DND-41 (cell line): ENCODE data around the gene CD79B.
"Not testable (repeated sequence)": the region's sequence is repeated elsewhere in the genome, so short reads cannot be mapped to it uniquely, and the experiment has no call there.

Experiments
- ATAC-seq: fragments of 200-7000 bp; cut with Tn5 transposase; 3 replicates; pipeline ENCODE4 v1.9.1; 2021; ENCODE audit warnings: low read depth; ENCODE audit not compliant: insufficient read depth
- DNase-seq: peaks from one replicate; pipeline ENCODE4 v3.0.0-alpha.2; 2020
- H2AFZ ChIP-seq: 2 replicates; pipeline ENCODE4 v1.6.0; 2012; ENCODE audit warnings: low read depth, low read length
- H3K27ac ChIP-seq: 2 replicates; pipeline ENCODE4 v1.5.1; 2012; ENCODE audit warnings: low read length, inconsistent platforms
- H3K27me3 ChIP-seq: fragments of 200-600 bp; sonication (generic); 2 replicates; pipeline ENCODE4 v1.6.0; 2012; ENCODE audit warnings: low read length, mild to moderate bottlenecking, inconsistent platforms; ENCODE audit not compliant: insufficient read depth, poor library complexity
- H3K36me3 ChIP-seq: 2 replicates; pipeline ENCODE4 v1.5.1; 2012; ENCODE audit warnings: low read length, inconsistent platforms; ENCODE audit not compliant: insufficient read depth
- H3K4me1 ChIP-seq: 2 replicates; pipeline ENCODE4 v1.5.1; 2012; ENCODE audit warnings: mild to moderate bottlenecking, low read length; ENCODE audit not compliant: insufficient read depth
- H3K4me2 ChIP-seq: 2 replicates; pipeline ENCODE4 v1.6.0; 2012; ENCODE audit warnings: mild to moderate bottlenecking, moderate library complexity, low read length, inconsistent platforms; ENCODE audit not compliant: insufficient read depth
- H3K4me3 ChIP-seq, 2 experiments: fragments of 200-600 bp in 1 of 2; shearing (Covaris generic) in 1 of 2; 2 replicates each; pipeline ENCODE4 v1.5.1; 2012 to 2016; ENCODE audit warnings: inconsistent platforms in 2 of 2, low read length in 2 of 2, mild to moderate bottlenecking in 2 of 2, low read depth in 1 of 2, moderate library complexity in 1 of 2
- H3K79me2 ChIP-seq: 2 replicates; pipeline ENCODE4 v1.6.0; 2012; ENCODE audit warnings: low read length, inconsistent platforms; ENCODE audit not compliant: insufficient read depth
- H3K9ac ChIP-seq: 2 replicates; pipeline ENCODE4 v1.6.0; 2012; ENCODE audit warnings: low read depth, mild to moderate bottlenecking, inconsistent platforms, low read length, moderate library complexity
- H3K9me3 ChIP-seq: 2 replicates; pipeline ENCODE4 v1.5.1; 2012; ENCODE audit warnings: low read length, moderate library complexity, mild to moderate bottlenecking, inconsistent platforms; ENCODE audit not compliant: insufficient read depth, severe bottlenecking
- H4K20me1 ChIP-seq: 2 replicates; pipeline ENCODE4 v1.6.0; 2012; ENCODE audit warnings: low read length; ENCODE audit not compliant: insufficient read depth
- EZH2 ChIP-seq: IDR thresholded peaks from 3 replicates; pipeline ENCODE4 v1.6.1; 2012; ENCODE audit warnings: borderline replicate concordance, low read depth, mild to moderate bottlenecking, moderate library complexity, low read length, inconsistent platforms; ENCODE audit not compliant: severe bottlenecking
- TF ChIP-seq, protein P1 (sequence below): IDR thresholded peaks from 2 replicates; pipeline ENCODE4 v1.5.1; 2012; ENCODE audit warnings: borderline replicate concordance, low read length, moderate library complexity, mild to moderate bottlenecking; ENCODE audit not compliant: poor library complexity, severe bottlenecking; ENCODE audit errors: extremely low read depth

The CD79B gene

DNA sequence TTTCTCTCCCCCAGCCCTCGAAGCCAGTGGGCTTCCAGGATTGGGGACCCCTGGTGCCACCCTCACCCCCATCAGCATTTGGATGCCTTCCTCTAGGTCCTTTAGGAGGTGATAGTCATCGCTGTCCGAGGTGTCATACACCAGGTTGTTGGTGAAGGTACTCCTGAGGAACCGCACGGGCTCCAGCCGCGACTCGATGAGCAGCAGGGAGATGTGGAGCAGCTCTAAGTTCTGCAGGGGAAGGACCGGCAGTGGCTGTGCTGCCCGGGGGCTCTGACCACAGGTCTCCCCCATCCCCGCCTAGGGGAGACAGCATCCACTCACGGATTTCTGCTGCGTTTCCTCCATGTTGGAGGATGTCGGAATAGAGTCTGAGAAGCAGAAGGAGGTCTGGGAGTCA lies 22.0 kb downstream of the CD79B start:
- no peaks in the 10 kb centered on the region for H3K79me2 ChIP-seq
- no peaks in the 10 kb centered on the region for H4K20me1 ChIP-seq
- no peak overlapping the region for H3K27ac ChIP-seq
- no peaks in the 10 kb centered on the region for H3K4me1 ChIP-seq
- H3K36me3 ChIP-seq: no peaks in the 10 kb centered on the region
- H3K4me2 ChIP-seq: no peak overlapping the region
- ATAC-seq: no peak
- no peak overlapping the region for H2AFZ ChIP-seq
- DNase-seq: no peak
- no peak overlapping the region for H3K4me3 ChIP-seq
- no peaks in the 10 kb centered on the region for H3K27me3 ChIP-seq
- TF ChIP-seq, protein P1, sequence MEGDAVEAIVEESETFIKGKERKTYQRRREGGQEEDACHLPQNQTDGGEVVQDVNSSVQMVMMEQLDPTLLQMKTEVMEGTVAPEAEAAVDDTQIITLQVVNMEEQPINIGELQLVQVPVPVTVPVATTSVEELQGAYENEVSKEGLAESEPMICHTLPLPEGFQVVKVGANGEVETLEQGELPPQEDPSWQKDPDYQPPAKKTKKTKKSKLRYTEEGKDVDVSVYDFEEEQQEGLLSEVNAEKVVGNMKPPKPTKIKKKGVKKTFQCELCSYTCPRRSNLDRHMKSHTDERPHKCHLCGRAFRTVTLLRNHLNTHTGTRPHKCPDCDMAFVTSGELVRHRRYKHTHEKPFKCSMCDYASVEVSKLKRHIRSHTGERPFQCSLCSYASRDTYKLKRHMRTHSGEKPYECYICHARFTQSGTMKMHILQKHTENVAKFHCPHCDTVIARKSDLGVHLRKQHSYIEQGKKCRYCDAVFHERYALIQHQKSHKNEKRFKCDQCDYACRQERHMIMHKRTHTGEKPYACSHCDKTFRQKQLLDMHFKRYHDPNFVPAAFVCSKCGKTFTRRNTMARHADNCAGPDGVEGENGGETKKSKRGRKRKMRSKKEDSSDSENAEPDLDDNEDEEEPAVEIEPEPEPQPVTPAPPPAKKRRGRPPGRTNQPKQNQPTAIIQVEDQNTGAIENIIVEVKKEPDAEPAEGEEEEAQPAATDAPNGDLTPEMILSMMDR: no peak
- no peak for TF ChIP-seq EZH2
- H3K9me3 ChIP-seq: no peaks in the 10 kb centered on the region
- no peak overlapping the region for H3K9ac ChIP-seq

DNA sequence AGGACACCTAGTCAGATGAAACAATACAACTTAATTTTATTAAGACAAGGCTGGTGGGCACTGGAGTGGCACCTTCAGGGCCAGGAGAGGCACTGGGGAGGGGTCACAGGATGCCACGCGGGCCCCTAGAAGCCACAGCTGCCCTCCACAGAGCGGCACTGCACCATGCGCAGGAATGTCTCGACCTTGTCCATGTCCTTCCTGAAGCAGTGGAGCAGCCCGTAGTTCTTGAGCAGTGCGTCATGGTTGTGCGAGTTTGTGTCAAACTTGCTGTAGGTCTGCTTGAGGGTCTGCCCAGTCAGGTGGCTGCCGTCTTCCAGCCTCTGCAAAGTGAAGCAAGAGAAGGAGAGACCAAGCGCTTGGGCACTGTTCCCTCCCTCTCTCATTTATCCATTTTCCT lies 22.5 kb downstream of the CD79B start:
- not testable (repeated sequence) for H3K27ac ChIP-seq, H2AFZ ChIP-seq, H3K4me1 ChIP-seq, H3K4me2 ChIP-seq, H3K36me3 ChIP-seq, H3K27me3 ChIP-seq, H3K4me3 ChIP-seq, H4K20me1 ChIP-seq, DNase-seq, H3K79me2 ChIP-seq, H3K9ac ChIP-seq, H3K9me3 ChIP-seq, ATAC-seq

DNA sequence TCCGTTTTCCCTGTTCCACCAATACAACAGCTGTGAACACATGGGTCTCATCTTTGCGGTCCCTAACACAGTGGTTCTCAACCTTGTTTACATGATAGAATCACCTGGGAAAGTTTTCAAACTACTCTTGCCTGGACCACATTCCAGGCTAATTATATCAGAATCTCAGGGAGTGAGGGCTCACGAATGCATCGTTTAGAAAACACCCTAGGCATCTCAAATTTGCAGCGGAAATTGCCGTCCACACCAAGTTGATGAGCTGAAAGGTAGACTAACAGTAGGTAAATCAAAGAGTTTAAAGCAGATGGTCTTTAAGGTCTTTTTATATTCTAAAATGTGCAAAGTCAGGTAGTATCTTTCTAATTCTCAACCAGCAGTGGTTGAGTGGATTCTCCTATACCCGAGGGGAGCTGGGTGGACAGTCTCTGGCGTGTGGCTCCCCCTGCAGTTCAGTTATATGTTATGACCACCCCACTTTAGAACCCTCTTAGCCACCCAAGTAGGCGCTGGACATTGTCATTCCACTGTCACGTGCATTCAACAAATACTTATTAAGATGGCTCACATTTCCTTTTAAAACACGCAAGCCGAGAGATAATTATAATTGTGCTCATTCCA lies 24.9 kb downstream of the CD79B start:
- not testable (repeated sequence) for H4K20me1 ChIP-seq, H3K4me1 ChIP-seq, H3K4me2 ChIP-seq, H3K79me2 ChIP-seq, H3K36me3 ChIP-seq, H3K27me3 ChIP-seq, DNase-seq, H3K4me3 ChIP-seq, H3K9me3 ChIP-seq, H3K9ac ChIP-seq, H2AFZ ChIP-seq, H3K27ac ChIP-seq
- ATAC-seq: 0 out of 3 replicates have a peak, but pooled peaks have one; percentile 46
- TF ChIP-seq, protein P1: peak; percentile 23

DNA sequence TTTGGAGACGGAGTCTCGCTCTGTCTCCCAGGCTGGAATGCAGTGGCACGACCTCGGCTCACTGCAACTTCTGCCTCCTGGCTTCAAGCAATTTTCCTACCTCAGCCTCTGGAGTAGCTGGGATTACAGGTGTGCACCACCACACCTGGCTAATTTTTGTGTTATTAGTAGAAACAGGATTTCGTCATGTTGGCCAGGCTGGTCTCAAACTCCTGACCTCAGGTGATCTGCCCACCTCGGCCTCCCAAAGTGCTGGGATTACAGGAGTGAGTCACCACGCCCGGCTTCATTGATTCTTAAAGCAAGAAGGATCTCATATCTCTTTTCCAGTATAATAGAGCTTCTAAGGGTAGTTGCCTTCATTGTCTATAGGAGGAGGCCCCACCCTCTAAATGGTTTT lies 27.3 kb downstream of the CD79B start:
- not testable (repeated sequence) for H3K36me3 ChIP-seq, ATAC-seq, H4K20me1 ChIP-seq, H3K9ac ChIP-seq, H3K79me2 ChIP-seq, H3K27ac ChIP-seq, H3K4me3 ChIP-seq, H3K4me1 ChIP-seq, H3K27me3 ChIP-seq, H2AFZ ChIP-seq, H3K4me2 ChIP-seq, H3K9me3 ChIP-seq, DNase-seq

DNA sequence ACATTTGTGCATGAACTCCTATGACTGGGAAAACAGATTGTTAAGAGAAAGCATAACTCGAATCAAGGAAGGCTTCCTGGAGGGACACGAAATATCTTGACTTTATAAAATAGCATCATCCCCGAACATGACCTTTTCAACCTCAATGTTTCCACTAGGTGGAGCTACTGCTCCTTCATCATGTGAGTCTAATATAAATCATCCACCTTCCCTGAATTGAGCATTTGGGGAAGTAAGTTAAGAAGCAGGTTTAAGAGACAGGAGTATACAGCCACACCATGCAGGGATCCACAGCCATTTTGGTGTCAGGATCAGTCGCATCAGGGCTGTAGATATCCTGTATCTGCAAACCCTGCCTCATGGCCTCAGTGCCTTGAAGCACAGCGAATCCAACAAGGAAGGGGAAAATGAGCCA lies 28.3 kb downstream of the CD79B start:
- not testable (repeated sequence) for H4K20me1 ChIP-seq, H3K36me3 ChIP-seq, H3K79me2 ChIP-seq, H3K9me3 ChIP-seq, H3K4me1 ChIP-seq, H3K4me2 ChIP-seq, H2AFZ ChIP-seq, H3K27me3 ChIP-seq, H3K4me3 ChIP-seq, H3K9ac ChIP-seq, H3K27ac ChIP-seq
- TF ChIP-seq, protein P1: peak; percentile 45
- peak; percentile 80 for ATAC-seq
- peak; percentile 38 for DNase-seq

DNA sequence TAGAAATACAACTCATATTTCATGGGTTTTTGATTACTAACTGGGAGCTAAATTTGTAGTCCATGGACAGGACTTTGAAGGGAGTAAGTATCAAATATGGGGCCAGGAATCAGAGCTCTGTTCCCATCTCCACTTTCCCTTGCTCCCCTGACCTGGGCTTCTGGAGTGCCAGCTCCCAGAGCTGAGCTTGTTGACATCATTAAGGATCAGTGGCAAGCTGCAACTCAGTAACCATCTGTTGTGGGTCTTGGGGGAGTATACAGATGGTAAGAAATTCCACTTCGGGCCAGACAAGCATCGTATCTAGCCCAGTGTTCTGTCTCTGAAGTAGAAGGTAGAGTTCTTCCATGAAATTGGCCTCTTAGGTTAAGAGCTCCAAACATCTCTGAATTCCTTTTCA lies 30.2 kb downstream of the CD79B start:
- H3K27ac ChIP-seq, H3K4me2 ChIP-seq, H2AFZ ChIP-seq, H3K9ac ChIP-seq, H4K20me1 ChIP-seq, H3K4me3 ChIP-seq, DNase-seq, H3K36me3 ChIP-seq, H3K79me2 ChIP-seq, ATAC-seq, H3K27me3 ChIP-seq, H3K9me3 ChIP-seq, H3K4me1 ChIP-seq: not testable (repeated sequence)
